ENCODE data around the gene GRID2.

The GRID2 gene

GRCh38 chr4:93212250-93212649 lies 908.5 kb downstream of the GRID2 start:
- WGBS, 2 donors (ENCODE audit: extremely low coverage in 2 of 2, insufficient read length in 2 of 2, insufficient replicate concordance in 1 of 2), result no CpG with 5 or more reads among the region's 3 CpGs
- Histone ChIP-seq H3K9me3 (replicated peaks in 1 of 2; ENCODE audit: control insufficient read depth in 2 of 2, insufficient read depth in 1 of 2, low read depth in 1 of 2, low read length in 2 of 2) (no peaks in the 10 kb centered on the region), H2BK15ac (ENCODE audit: low read length) (no peak overlapping the region)

DNA sequence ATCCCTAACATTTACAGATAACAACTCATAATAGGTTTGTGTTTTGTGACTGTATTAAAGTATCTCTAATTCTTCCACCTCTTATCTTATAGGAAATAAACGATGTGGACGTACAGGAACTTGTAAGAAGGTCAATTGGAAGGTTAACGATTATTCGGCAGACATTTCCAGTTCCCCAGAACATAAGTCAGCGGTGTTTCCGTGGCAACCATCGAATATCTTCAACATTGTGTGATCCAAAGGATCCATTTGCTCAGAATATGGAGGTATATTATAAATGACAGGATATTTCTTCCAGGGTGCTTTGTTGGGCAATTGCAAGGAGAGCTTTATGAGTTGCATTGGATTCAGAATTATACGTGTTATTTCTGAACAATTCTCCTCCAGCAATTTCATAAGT lies 912.9 kb downstream of the GRID2 start:
- Histone ChIP-seq H3K14ac (ENCODE audit: low read length) (no peak overlapping the region), H3K9me3 (replicated peaks in 1 of 2; ENCODE audit: control insufficient read depth in 2 of 2, insufficient read depth in 1 of 2, low read depth in 1 of 2, low read length in 2 of 2) (no peaks in the 10 kb centered on the region), H3K27ac (replicated peaks; ENCODE audit: low read length) (no peak overlapping the region), H2BK15ac (ENCODE audit: low read length) (no peak overlapping the region), H4K8ac (ENCODE audit: low read depth, low read length) (no peak overlapping the region), H2BK12ac (ENCODE audit: low read length) (no peak overlapping the region), H4K91ac (ENCODE audit: low read depth, low read length, poor library complexity) (no peak overlapping the region), H2AK5ac (ENCODE audit: low read depth, low read length) (no peak overlapping the region), H2BK5ac (ENCODE audit: low read length) (no peak overlapping the region), H2AFZ (ENCODE audit: low read length) (no peak overlapping the region), H3K4me1 (ENCODE audit: control insufficient read depth in 2 of 2, insufficient read depth in 1 of 2, low read depth in 1 of 2, low read length in 2 of 2) (peaks cover 0 to 5% of the 10 kb centered on the region in 2 donors), H3K27me3 (ENCODE audit: control insufficient read depth in 3 of 3, insufficient read depth in 3 of 3, low read depth in 1 of 3, low read length in 3 of 3) (no peaks in the 10 kb centered on the region), H3K4ac (ENCODE audit: low read length) (no peak overlapping the region), H3K79me1 (ENCODE audit: low read depth, low read length) (no peaks in the 10 kb centered on the region), H3K4me2 (ENCODE audit: insufficient read depth, low read length, poor library complexity, severe bottlenecking) (no peak overlapping the region), H3K23ac (ENCODE audit: low read depth, low read length, poor library complexity) (no peak overlapping the region), H3K36me3 (replicated peaks in 1 of 2; ENCODE audit: control insufficient read depth in 2 of 2, insufficient read depth in 2 of 2, low read length in 2 of 2) (no peaks in the 10 kb centered on the region), H3K4me3 (ENCODE audit: low read length in 2 of 2) (no peak overlapping the region), H3K18ac (ENCODE audit: low read length) (no peak overlapping the region), H3K9ac (ENCODE audit: low read depth, low read length, poor library complexity) (no peak overlapping the region), H2BK120ac (ENCODE audit: low read depth, low read length) (no peak overlapping the region)
- no peak for DNase-seq (ENCODE audit: low spot score)
- no CpG with 5 or more reads among the region's 8 CpGs for WGBS, 2 donors (ENCODE audit: extremely low coverage in 2 of 2, insufficient read length in 2 of 2, insufficient replicate concordance in 1 of 2)

More at GRCh38 chr4:93212250-93212649, 908.5 kb downstream of the GRID2 start:
- Histone ChIP-seq H4K91ac (ENCODE audit: low read depth, low read length, poor library complexity) (no peak overlapping the region), H3K23ac (ENCODE audit: low read depth, low read length, poor library complexity) (no peak overlapping the region), H3K14ac (ENCODE audit: low read length) (no peak overlapping the region), H3K18ac (ENCODE audit: low read length) (no peak overlapping the region), H3K4me2 (ENCODE audit: insufficient read depth, low read length, poor library complexity, severe bottlenecking) (no peak overlapping the region), H3K79me1 (ENCODE audit: low read depth, low read length) (no peaks in the 10 kb centered on the region), H3K36me3 (replicated peaks in 1 of 2; ENCODE audit: control insufficient read depth in 2 of 2, insufficient read depth in 2 of 2, low read length in 2 of 2) (no peaks in the 10 kb centered on the region), H3K4me1 (ENCODE audit: control insufficient read depth in 2 of 2, insufficient read depth in 1 of 2, low read depth in 1 of 2, low read length in 2 of 2) (peaks cover 0 to under 1% of the 10 kb centered on the region in 2 donors), H2BK5ac (ENCODE audit: low read length) (no peak overlapping the region), H3K27ac (replicated peaks; ENCODE audit: low read length) (no peak overlapping the region), H3K4ac (ENCODE audit: low read length) (no peak overlapping the region), H3K27me3 (ENCODE audit: control insufficient read depth in 3 of 3, insufficient read depth in 3 of 3, low read depth in 1 of 3, low read length in 3 of 3) (no peaks in the 10 kb centered on the region), H2AK5ac (ENCODE audit: low read depth, low read length) (no peak overlapping the region), H2BK120ac (ENCODE audit: low read depth, low read length) (no peak overlapping the region), H3K4me3 (ENCODE audit: low read length in 2 of 2) (no peak overlapping the region), H2AFZ (ENCODE audit: low read length) (no peak overlapping the region), H2BK12ac (ENCODE audit: low read length) (no peak overlapping the region), H4K8ac (ENCODE audit: low read depth, low read length) (no peak overlapping the region), H3K9ac (ENCODE audit: low read depth, low read length, poor library complexity) (no peak overlapping the region)
- no peak for DNase-seq (ENCODE audit: low spot score)

- no CpG with 5 or more reads among the region's 2 CpGs for WGBS, 2 donors (ENCODE audit: extremely low coverage in 2 of 2, insufficient read length in 2 of 2, insufficient replicate concordance in 1 of 2)
- Histone ChIP-seq H3K27ac (replicated peaks; ENCODE audit: low read length) (no peak overlapping the region), H2BK5ac (ENCODE audit: low read length) (no peak overlapping the region), H4K8ac (ENCODE audit: low read depth, low read length) (no peak overlapping the region), H3K79me1 (ENCODE audit: low read depth, low read length) (no peaks in the 10 kb centered on the region), H3K4me3 (ENCODE audit: low read length in 2 of 2) (no peak overlapping the region), H3K4me2 (ENCODE audit: insufficient read depth, low read length, poor library complexity, severe bottlenecking) (peak overlapping the region; percentile 11), H2AK5ac (ENCODE audit: low read depth, low read length) (no peak overlapping the region), H3K23ac (ENCODE audit: low read depth, low read length, poor library complexity) (no peak overlapping the region), H3K18ac (ENCODE audit: low read length) (no peak overlapping the region), H3K4me1 (ENCODE audit: control insufficient read depth in 2 of 2, insufficient read depth in 1 of 2, low read depth in 1 of 2, low read length in 2 of 2) (peaks cover 0 to 5% of the 10 kb centered on the region in 2 donors), H3K9me3 (replicated peaks in 1 of 2; ENCODE audit: control insufficient read depth in 2 of 2, insufficient read depth in 1 of 2, low read depth in 1 of 2, low read length in 2 of 2) (no peaks in the 10 kb centered on the region), H2BK15ac (ENCODE audit: low read length) (no peak overlapping the region), H3K4ac (ENCODE audit: low read length) (no peak overlapping the region), H4K91ac (ENCODE audit: low read depth, low read length, poor library complexity) (no peak overlapping the region), H3K27me3 (ENCODE audit: control insufficient read depth in 3 of 3, insufficient read depth in 3 of 3, low read depth in 1 of 3, low read length in 3 of 3) (no peaks in the 10 kb centered on the region), H3K14ac (ENCODE audit: low read length) (no peak overlapping the region), H2AFZ (ENCODE audit: low read length) (peak overlapping the region; percentile 57), H3K36me3 (replicated peaks in 1 of 2; ENCODE audit: control insufficient read depth in 2 of 2, insufficient read depth in 2 of 2, low read length in 2 of 2) (no peaks in the 10 kb centered on the region), H3K9ac (ENCODE audit: low read depth, low read length, poor library complexity) (no peak overlapping the region), H2BK12ac (ENCODE audit: low read length) (no peak overlapping the region), H2BK120ac (ENCODE audit: low read depth, low read length) (no peak overlapping the region)
- DNase-seq (ENCODE audit: low spot score), result peak; percentile 26
Measured at GRCh38 chr4:93217431-93217830, 913.7 kb downstream of the GRID2 start.

- Histone ChIP-seq H3K4me3 (ENCODE audit: low read length in 2 of 2) (no peak overlapping the region), H2AFZ (ENCODE audit: low read length) (no peak overlapping the region), H2BK15ac (ENCODE audit: low read length) (no peak overlapping the region), H2BK12ac (ENCODE audit: low read length) (no peak overlapping the region), H3K79me1 (ENCODE audit: low read depth, low read length) (no peaks in the 10 kb centered on the region), H2AK5ac (ENCODE audit: low read depth, low read length) (no peak overlapping the region), H3K14ac (ENCODE audit: low read length) (no peak overlapping the region), H3K18ac (ENCODE audit: low read length) (no peak overlapping the region), H3K27me3 (ENCODE audit: control insufficient read depth in 3 of 3, insufficient read depth in 3 of 3, low read depth in 1 of 3, low read length in 3 of 3) (no peaks in the 10 kb centered on the region), H3K36me3 (replicated peaks in 1 of 2; ENCODE audit: control insufficient read depth in 2 of 2, insufficient read depth in 2 of 2, low read length in 2 of 2) (no peaks in the 10 kb centered on the region), H2BK120ac (ENCODE audit: low read depth, low read length) (no peak overlapping the region), H4K8ac (ENCODE audit: low read depth, low read length) (no peak overlapping the region), H2BK5ac (ENCODE audit: low read length) (no peak overlapping the region), H3K4me1 (ENCODE audit: control insufficient read depth in 2 of 2, insufficient read depth in 1 of 2, low read depth in 1 of 2, low read length in 2 of 2) (peaks cover 0 to 5% of the 10 kb centered on the region in 2 donors), H3K4me2 (ENCODE audit: insufficient read depth, low read length, poor library complexity, severe bottlenecking) (no peak overlapping the region), H4K91ac (ENCODE audit: low read depth, low read length, poor library complexity) (no peak overlapping the region), H3K9me3 (replicated peaks in 1 of 2; ENCODE audit: control insufficient read depth in 2 of 2, insufficient read depth in 1 of 2, low read depth in 1 of 2, low read length in 2 of 2) (no peaks in the 10 kb centered on the region), H3K23ac (ENCODE audit: low read depth, low read length, poor library complexity) (no peak overlapping the region), H3K4ac (ENCODE audit: low read length) (no peak overlapping the region), H3K9ac (ENCODE audit: low read depth, low read length, poor library complexity) (no peak overlapping the region), H3K27ac (replicated peaks; ENCODE audit: low read length) (no peak overlapping the region)
- 100% methylated on average over 1 of the region's 8 CpGs; no CpG with 5 or more reads in 1 of the 2 donors for WGBS, 2 donors (ENCODE audit: extremely low coverage in 2 of 2, insufficient read length in 2 of 2, insufficient replicate concordance in 1 of 2)
- DNase-seq (ENCODE audit: low spot score), result no peak
Measured at GRCh38 chr4:93221771-93222170, 918.0 kb downstream of the GRID2 start.

Measured in neuronal stem cell (in vitro differentiated cells).